Activated CD4-positive, alpha-beta T cell treated with anti-CD3 and anti-CD28 coated beads, Interleukin-2, amount 50 U/mL, for 16 hours (primary cell): Measurements from ENCODE around the gene SF3A2.

ENCODE experiments used
- DNase-seq: peaks from one replicate; pipeline ENCODE4 v3.0.0-alpha.2; 2020

The SF3A2 gene

GRCh38 chr19:2255112-2255845 lies 18.7 kb downstream of the SF3A2 start:
- no peak for DNase-seq

DNA sequence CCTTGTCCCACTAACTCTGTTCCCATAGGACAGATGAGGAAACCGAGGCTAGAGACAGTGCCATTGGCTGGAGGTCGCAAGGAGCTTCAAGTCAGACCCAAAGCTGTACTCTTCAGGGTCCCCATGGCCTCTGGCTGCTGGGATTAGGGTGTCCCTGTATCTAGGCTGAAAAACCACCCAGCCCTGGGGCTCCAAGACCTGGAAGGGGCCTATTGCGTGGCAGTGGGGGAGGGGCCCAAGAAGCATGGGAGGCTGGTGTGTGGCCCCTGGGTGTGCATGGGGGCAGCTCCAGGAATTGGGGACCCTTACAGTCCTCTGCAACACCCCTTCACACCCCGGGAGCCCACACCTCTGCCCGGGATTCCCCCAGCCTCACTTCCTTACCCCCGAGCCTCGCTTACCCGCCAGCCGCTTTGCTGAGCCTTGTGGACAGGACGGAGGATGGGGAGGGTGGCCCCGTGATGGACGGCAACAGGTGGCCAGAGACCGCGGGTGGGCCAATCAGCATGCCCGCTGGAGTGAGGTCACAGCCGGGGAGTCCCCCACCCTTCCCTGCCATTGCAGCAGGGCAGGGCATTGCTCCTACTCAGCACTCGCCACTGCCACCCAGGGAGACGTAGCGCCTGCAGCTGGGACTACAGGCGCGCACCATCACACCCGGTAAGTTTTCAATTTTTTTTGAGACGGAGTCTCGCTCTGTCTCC lies 19.5 kb downstream of the SF3A2 start, which contains the start of gene JSRP1:
Gene JSRP1, minus strand, starts transcription at position 436 of the 704 bp plus-strand sequence. CDS start 1,103 bp downstream, outside the sequence.
- DNase-seq, result no peak

- no peak for DNase-seq
Observed at GRCh38 chr19:2259336-2259735, 22.7 kb downstream of the SF3A2 start.

DNA sequence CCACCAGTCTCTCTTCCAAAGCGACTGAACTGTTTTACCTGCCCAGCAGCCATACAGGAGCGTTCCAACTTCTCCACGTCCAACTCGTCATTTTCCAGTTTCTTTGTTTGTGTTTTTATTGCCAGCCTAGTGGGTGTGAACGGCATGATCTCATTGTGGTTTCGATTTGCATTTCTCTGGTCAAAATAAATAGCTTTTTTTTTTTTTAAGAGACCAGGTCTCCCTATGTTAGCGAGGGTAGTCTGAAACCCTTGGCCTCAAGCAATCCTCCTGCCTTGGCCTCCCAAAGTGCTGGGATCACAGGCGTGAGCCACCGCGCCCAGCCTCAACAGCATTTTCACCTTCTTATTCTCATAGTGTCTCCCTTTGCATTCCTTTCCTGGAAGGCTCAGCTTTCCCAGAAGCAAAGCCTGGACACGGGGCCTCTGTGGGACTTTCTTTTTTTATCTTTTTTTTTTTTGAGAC lies 23.7 kb downstream of the SF3A2 start:
- no peak for DNase-seq

- DNase-seq, result peak; percentile 62
Observed at GRCh38 chr19:2261438-2262172, 25.0 kb downstream of the SF3A2 start.

DNA sequence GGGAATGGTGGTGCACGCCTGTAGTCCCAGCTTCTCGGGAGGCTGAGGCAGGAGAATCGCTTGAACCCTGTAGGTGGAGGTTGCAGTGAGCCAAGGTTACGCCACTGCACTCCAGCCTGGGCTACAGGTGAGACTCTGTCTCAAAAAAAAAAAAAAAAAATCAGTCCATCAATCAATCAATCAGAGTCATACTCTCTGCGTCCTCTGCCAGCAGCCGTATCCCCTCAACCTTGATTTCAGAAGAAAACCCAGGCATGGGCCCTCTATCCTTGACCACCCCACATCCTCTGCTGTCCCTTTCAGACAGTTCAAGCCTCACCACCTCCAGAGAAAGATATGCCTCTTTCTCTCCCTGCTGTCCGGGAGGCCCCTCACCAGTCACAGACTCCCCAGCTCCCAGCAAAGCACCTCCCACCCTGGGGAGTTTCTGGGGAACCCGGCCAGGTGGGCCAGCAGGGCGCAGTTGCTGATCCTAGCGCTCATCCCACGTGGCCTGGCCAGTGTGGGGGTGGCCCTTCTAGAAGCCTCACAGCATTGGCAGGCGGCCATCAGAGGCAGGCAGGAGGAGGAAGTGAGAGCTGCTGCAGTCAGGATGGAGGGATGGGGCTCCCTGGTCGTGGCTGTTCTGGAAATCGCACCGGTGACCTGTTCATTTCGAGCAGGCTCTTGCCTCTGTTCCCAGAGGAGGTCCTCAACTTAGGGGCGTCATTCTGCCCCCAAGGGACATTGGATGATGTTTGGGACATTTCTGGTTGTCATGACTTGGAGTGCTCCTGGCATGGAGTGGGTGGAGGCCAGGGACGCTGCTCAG lies 29.8 kb downstream of the SF3A2 start:
- DNase-seq, result no peak

DNA sequence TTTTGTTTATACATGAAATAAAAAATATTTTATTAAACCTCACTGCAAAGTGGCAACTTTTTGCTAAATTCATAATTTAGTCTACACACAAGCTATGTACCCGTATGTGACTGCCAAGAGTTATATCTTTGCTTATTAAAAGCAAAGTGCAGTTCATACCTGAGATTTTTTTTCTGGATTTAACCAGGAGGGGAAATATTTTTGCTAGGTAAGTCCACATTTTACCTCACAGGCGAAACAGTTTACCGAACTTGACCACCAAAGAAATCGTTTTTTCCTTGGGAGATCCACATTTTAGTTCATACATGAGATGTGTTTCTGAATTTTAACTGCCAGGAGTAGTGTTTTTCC lies 31.8 kb downstream of the SF3A2 start:
- no peak for DNase-seq

- no peak for DNase-seq
Observed at GRCh38 chr19:2268861-2269243, 32.2 kb downstream of the SF3A2 start.

- peak; percentile 99 for DNase-seq
Observed at GRCh38 chr19:2269244-2270156, 32.9 kb downstream of the SF3A2 start.

DNA sequence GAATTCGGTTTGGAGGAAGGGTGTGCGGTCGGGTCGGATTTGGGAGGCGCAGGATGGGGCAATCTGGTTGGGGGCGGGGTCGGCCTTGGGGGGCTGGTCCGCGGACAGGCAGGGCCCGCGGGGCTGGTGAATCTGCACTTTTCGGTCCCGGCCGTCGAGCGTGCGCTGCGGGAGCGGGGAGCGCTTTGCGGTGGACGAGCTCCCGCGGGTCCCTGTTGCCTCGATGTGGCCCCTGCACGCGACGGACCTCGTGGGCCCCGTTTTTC lies 33.5 kb downstream of the SF3A2 start:
- DNase-seq, result no peak

- DNase-seq, result peak; percentile 68
Observed at GRCh38 chr19:2270423-2271233, 34.0 kb downstream of the SF3A2 start.

- DNase-seq, result no peak
Observed at GRCh38 chr19:2271234-2272103, 34.8 kb downstream of the SF3A2 start.

DNA sequence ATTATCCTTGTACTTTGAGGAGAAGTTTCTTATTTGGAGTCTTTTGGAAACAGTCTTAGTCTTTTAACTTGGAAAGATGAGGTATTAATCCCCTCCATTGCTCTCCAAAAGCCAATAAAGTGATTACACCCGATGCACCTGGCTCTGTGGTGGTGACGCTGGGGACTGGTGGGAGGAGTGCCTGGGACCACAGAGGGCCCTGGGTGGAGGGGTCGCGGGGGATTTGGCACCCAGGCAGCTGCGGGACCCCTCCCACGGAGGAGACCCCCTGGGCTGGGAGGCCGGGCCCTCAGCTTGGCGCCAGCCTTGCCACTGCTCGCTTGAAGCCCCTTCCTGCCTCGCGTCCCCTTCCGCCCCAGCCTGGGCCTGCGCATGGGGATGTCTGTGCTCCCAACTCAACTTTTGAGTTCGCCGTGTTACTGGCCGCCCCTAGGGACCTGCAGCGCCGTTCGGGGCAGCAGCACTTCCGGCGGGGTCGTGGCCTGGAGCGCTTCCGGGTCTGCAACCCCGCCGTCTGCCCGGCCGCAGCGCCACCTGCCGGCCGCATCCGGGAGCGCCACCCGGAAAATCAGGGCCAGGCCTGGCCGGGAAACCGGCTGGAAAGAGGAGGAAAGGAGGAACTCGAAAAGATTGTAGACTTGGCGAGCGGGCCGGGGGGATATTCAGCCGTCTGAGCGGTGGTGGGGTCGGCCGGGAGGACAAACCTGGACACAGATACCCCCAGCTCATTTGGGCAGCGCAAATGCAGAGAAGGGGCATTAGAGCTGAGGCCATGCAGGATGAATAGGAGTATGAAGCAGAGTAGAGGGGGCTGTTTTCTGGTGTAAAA lies 36.9 kb downstream of the SF3A2 start:
- DNase-seq, result peak; percentile 86

DNA sequence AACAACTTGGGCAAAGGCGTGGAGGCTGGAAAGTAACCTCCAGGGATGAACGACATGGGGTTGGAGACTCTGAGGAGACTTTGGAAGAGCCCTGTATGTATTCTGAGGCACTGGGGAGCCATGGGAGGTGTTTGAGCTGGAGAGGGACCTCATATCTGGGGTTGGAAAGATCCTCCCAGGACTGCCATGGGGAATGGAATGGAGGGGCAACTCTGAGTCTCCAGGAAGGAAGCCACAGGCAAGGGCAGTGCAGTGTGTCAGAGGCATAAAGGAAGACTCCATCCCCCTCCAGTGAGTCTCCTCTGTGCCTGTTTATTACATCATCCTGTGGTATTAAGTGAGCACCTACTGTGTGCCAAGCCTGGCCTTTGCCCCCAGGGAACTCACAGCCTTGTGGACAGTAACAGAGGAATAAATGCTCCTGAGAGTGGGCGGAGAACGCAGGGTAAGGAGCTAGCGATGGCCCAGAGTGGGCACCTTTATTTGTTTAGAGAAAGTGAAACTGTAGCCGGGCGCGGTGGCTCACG lies 37.6 kb downstream of the SF3A2 start:
- DNase-seq, result no peak

- DNase-seq, result peak; percentile 43
Observed at GRCh38 chr19:2274931-2275535, 38.4 kb downstream of the SF3A2 start.

GRCh38 chr19:2275588-2276428 lies 39.2 kb downstream of the SF3A2 start:
- DNase-seq, result no peak

GRCh38 chr19:2276429-2276986 lies 39.9 kb downstream of the SF3A2 start:
- no peak for DNase-seq
